Measurements from ENCODE around the gene NKX2-2. TPM values are rescaled to one million over a fixed set of nuclear protein-coding genes. Genes with fewer than 3 reads are reported as not detected.

The NKX2-2 gene
- total and polyA plus RNA-seq, 4 donors = not detected

GRCh38 chr20:21522481-21523280 is 8.8 kb upstream of the NKX2-2 start:
- Histone ChIP-seq H3K4me3 (ENCODE audit: low read depth in 1 of 3, low read length in 3 of 3) (peak overlapping the region in 2 of 3 donors; percentile 17 to 48), H3K27ac (ENCODE audit: low read depth in 1 of 2, low read length in 2 of 2) (no peak overlapping the region), H3K36me3 (ENCODE audit: control insufficient read depth in 4 of 4, insufficient read depth in 3 of 4, low read depth in 1 of 4, low read length in 3 of 4) (no peaks in the 10 kb centered on the region), H3K4me1 (ENCODE audit: control insufficient read depth in 4 of 4, insufficient read depth in 4 of 4, low read length in 3 of 4) (peaks cover 6 to 30% (median 22%) of the 10 kb centered on the region in 4 donors), H3K9me3 (ENCODE audit: control insufficient read depth in 4 of 4, low read length in 3 of 4) (no peaks in the 10 kb centered on the region), H3K9ac (ENCODE audit: low read depth in 1 of 2, low read length in 2 of 2) (no peak overlapping the region), H3K27me3 (ENCODE audit: control insufficient read depth in 4 of 4, insufficient read depth in 4 of 4, low read length in 3 of 4) (peaks cover 7 to 26% (median 17%) of the 10 kb centered on the region in 4 donors)
- no peak for TF ChIP-seq NR2F2 (IDR thresholded peaks at IDR 0.05)
- TF ChIP-seq EGR1 (IDR thresholded peaks at IDR 0.05; ENCODE audit: low read depth in 2 of 2) = no peak
- TF ChIP-seq MAX (IDR thresholded peaks at IDR 0.05) = no peak
- TF ChIP-seq TAF1 (conservative IDR thresholded peaks at IDR 0.05) = no peak
- no peak for TF ChIP-seq CTCF (IDR thresholded peaks at IDR 0.05; ENCODE audit: low read depth, low read length, missing input control)
- TF ChIP-seq ZBTB33 (IDR thresholded peaks at IDR 0.05) = no peak
- TF ChIP-seq RAD21 (IDR thresholded peaks at IDR 0.05) = no peak
- no peak for TF ChIP-seq JUND (IDR thresholded peaks at IDR 0.05)
- no peak for TF ChIP-seq FOXA2 (IDR thresholded peaks at IDR 0.05)
- no peak for TF ChIP-seq ATF3 (IDR thresholded peaks at IDR 0.05)
- no peak for TF ChIP-seq YY1 (IDR thresholded peaks at IDR 0.05)
- TF ChIP-seq HNF4A (conservative IDR thresholded peaks at IDR 0.05) = no peak
- TF ChIP-seq FOXA1 (IDR thresholded peaks at IDR 0.05) = no peak
- TF ChIP-seq REST (IDR thresholded peaks at IDR 0.05) = no peak
- TF ChIP-seq RXRA (IDR thresholded peaks at IDR 0.05) = no peak
- no peak for DNase-seq (ENCODE audit: low spot score)
- 3% methylated on average over 86 of the region's 86 CpGs for WGBS

Measured in liver (tissue), 9 donors.